Lower leg skin (tissue), 3 donors: Measurements from ENCODE around the gene MUC12.
"Not testable (repeated sequence)": the region's sequence is repeated elsewhere in the genome, so short reads cannot be mapped to it uniquely, and the experiment has no call there.

ENCODE experiments used
- CTCF ChIP-seq, 3 donors: fragments of 450-650 bp; IDR thresholded peaks; one replicate each; pipeline ENCODE4 v1.5.1; 2016; ENCODE audit warnings: antibody characterized with exemption in 3 of 3, mild to moderate bottlenecking in 3 of 3, moderate library complexity in 2 of 3
- POLR2A ChIP-seq, 2 donors: fragments of 450-650 bp; IDR thresholded peaks; one replicate each; pipeline ENCODE4 v1.6.1; 2016 to 2017; ENCODE audit warnings: antibody characterized with exemption in 2 of 2, mild to moderate bottlenecking in 1 of 2, moderate library complexity in 1 of 2

- TF ChIP-seq CTCF, POLR2A (IDR thresholded peaks at IDR 0.05): not testable (repeated sequence)
Observed at GRCh38 chr7:100999334-100999733, 30.0 kb downstream of the MUC12 start.
